ENCODE results near the gene LRP6.

LRP6 gene

GRCh38 chr12:12091071-12091470 is 175.8 kb downstream of the LRP6 start:
- H3F3A ChIP-seq (ENCODE audit: control insufficient read depth, insufficient read depth) = no peaks in the 10 kb centered on the region
- H3K4me3 ChIP-seq (ENCODE audit: low read length) = no peak overlapping the region
- peaks cover 13% of the 10 kb centered on the region for H3K27me3 ChIP-seq (ENCODE audit: control insufficient read depth, low read length)
- no peaks in the 10 kb centered on the region for H3K9me2 ChIP-seq (replicated peaks; ENCODE audit: control insufficient read depth, low read length)
- no peak for TF ChIP-seq EZH2phosphoT487 (IDR thresholded peaks at IDR 0.05; ENCODE audit: borderline replicate concordance, low read length)
- TF ChIP-seq, protein P1, sequence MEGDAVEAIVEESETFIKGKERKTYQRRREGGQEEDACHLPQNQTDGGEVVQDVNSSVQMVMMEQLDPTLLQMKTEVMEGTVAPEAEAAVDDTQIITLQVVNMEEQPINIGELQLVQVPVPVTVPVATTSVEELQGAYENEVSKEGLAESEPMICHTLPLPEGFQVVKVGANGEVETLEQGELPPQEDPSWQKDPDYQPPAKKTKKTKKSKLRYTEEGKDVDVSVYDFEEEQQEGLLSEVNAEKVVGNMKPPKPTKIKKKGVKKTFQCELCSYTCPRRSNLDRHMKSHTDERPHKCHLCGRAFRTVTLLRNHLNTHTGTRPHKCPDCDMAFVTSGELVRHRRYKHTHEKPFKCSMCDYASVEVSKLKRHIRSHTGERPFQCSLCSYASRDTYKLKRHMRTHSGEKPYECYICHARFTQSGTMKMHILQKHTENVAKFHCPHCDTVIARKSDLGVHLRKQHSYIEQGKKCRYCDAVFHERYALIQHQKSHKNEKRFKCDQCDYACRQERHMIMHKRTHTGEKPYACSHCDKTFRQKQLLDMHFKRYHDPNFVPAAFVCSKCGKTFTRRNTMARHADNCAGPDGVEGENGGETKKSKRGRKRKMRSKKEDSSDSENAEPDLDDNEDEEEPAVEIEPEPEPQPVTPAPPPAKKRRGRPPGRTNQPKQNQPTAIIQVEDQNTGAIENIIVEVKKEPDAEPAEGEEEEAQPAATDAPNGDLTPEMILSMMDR (IDR thresholded peaks at IDR 0.05; ENCODE audit: low read depth, low read length, poor library complexity, severe bottlenecking) = no peak
- no peaks in the 10 kb centered on the region for H3K9me3 ChIP-seq (ENCODE audit: control insufficient read depth, insufficient read depth, low read length)
- H3K79me2 ChIP-seq (ENCODE audit: control insufficient read depth, low read length) = no peaks in the 10 kb centered on the region
- H3K27ac ChIP-seq (ENCODE audit: low read depth, low read length) = no peak overlapping the region
- no peak overlapping the region for H3K4me2 ChIP-seq (ENCODE audit: low read length)
- H4K20me1 ChIP-seq (ENCODE audit: control insufficient read depth, insufficient read depth, low read depth, low read length) = no peaks in the 10 kb centered on the region
- H3K36me3 ChIP-seq (ENCODE audit: control insufficient read depth, low read length) = no peaks in the 10 kb centered on the region
- H3K4me1 ChIP-seq (ENCODE audit: control insufficient read depth, low read length) = no peaks in the 10 kb centered on the region

GRCh38 chr12:12088761-12089160 is 178.1 kb downstream of the LRP6 start:
- no peaks in the 10 kb centered on the region for H3K9me3 ChIP-seq (ENCODE audit: control insufficient read depth, insufficient read depth, low read length)
- no peaks in the 10 kb centered on the region for H3K79me2 ChIP-seq (ENCODE audit: control insufficient read depth, low read length)
- H3K27ac ChIP-seq (ENCODE audit: low read depth, low read length) = no peak overlapping the region
- TF ChIP-seq, protein P1 (IDR thresholded peaks at IDR 0.05; ENCODE audit: low read depth, low read length, poor library complexity, severe bottlenecking) = no peak
- no peak for TF ChIP-seq EZH2phosphoT487 (IDR thresholded peaks at IDR 0.05; ENCODE audit: borderline replicate concordance, low read length)
- H3K9me2 ChIP-seq (replicated peaks; ENCODE audit: control insufficient read depth, low read length) = no peaks in the 10 kb centered on the region
- no peaks in the 10 kb centered on the region for H3K36me3 ChIP-seq (ENCODE audit: control insufficient read depth, low read length)
- no peak overlapping the region for H3K4me2 ChIP-seq (ENCODE audit: low read length)
- H3K4me1 ChIP-seq (ENCODE audit: control insufficient read depth, low read length) = no peaks in the 10 kb centered on the region
- peaks cover 9% of the 10 kb centered on the region for H3K27me3 ChIP-seq (ENCODE audit: control insufficient read depth, low read length)
- H3F3A ChIP-seq (ENCODE audit: control insufficient read depth, insufficient read depth) = no peaks in the 10 kb centered on the region
- no peak overlapping the region for H3K4me3 ChIP-seq (ENCODE audit: low read length)
- H4K20me1 ChIP-seq (ENCODE audit: control insufficient read depth, insufficient read depth, low read depth, low read length) = no peaks in the 10 kb centered on the region

- Histone ChIP-seq H3F3A (ENCODE audit: control insufficient read depth, insufficient read depth) (no peaks in the 10 kb centered on the region), H4K20me1 (ENCODE audit: control insufficient read depth, insufficient read depth, low read depth, low read length) (no peaks in the 10 kb centered on the region), H3K27me3 (ENCODE audit: control insufficient read depth, low read length) (peaks cover 9% of the 10 kb centered on the region), H3K27ac (ENCODE audit: low read depth, low read length) (no peak overlapping the region), H3K4me3 (ENCODE audit: low read length) (no peak overlapping the region), H3K9me2 (replicated peaks; ENCODE audit: control insufficient read depth, low read length) (no peaks in the 10 kb centered on the region), H3K4me1 (ENCODE audit: control insufficient read depth, low read length) (no peaks in the 10 kb centered on the region), H3K4me2 (ENCODE audit: low read length) (no peak overlapping the region), H3K79me2 (ENCODE audit: control insufficient read depth, low read length) (no peaks in the 10 kb centered on the region), H3K9me3 (ENCODE audit: control insufficient read depth, insufficient read depth, low read length) (no peaks in the 10 kb centered on the region), H3K36me3 (ENCODE audit: control insufficient read depth, low read length) (no peaks in the 10 kb centered on the region)
- TF ChIP-seq EZH2phosphoT487 (IDR thresholded peaks at IDR 0.05; ENCODE audit: borderline replicate concordance, low read length) = no peak
- TF ChIP-seq, protein P1 (IDR thresholded peaks at IDR 0.05; ENCODE audit: low read depth, low read length, poor library complexity, severe bottlenecking) = no peak
Observed at GRCh38 chr12:12088147-12088546, 178.7 kb downstream of the LRP6 start.

GRCh38 chr12:12087693-12088034 is 179.2 kb downstream of the LRP6 start:
- Histone ChIP-seq H3K79me2 (ENCODE audit: control insufficient read depth, low read length) (no peaks in the 10 kb centered on the region), H3K36me3 (ENCODE audit: control insufficient read depth, low read length) (no peaks in the 10 kb centered on the region), H3K9me2 (replicated peaks; ENCODE audit: control insufficient read depth, low read length) (no peaks in the 10 kb centered on the region), H3K4me1 (ENCODE audit: control insufficient read depth, low read length) (no peaks in the 10 kb centered on the region), H3K4me3 (ENCODE audit: low read length) (no peak overlapping the region), H3K27ac (ENCODE audit: low read depth, low read length) (no peak overlapping the region), H3K9me3 (ENCODE audit: control insufficient read depth, insufficient read depth, low read length) (no peaks in the 10 kb centered on the region), H3K4me2 (ENCODE audit: low read length) (no peak overlapping the region), H3F3A (ENCODE audit: control insufficient read depth, insufficient read depth) (no peaks in the 10 kb centered on the region), H3K27me3 (ENCODE audit: control insufficient read depth, low read length) (peaks cover 9% of the 10 kb centered on the region), H4K20me1 (ENCODE audit: control insufficient read depth, insufficient read depth, low read depth, low read length) (no peaks in the 10 kb centered on the region)
- TF ChIP-seq EZH2phosphoT487 (IDR thresholded peaks at IDR 0.05; ENCODE audit: borderline replicate concordance, low read length) = no peak
- TF ChIP-seq, protein P1 (IDR thresholded peaks at IDR 0.05; ENCODE audit: low read depth, low read length, poor library complexity, severe bottlenecking) = no peak
